HepG2 (cell line): Measurements from ENCODE around the gene TOR4A. TPM values are rescaled to one million over a fixed set of nuclear protein-coding genes. Genes with fewer than 3 reads are reported as not detected.

ENCODE experiments used
- ATAC-seq: fragments of 200-7000 bp; cut with Tn5 transposase; 3 replicates; pipeline ENCODE4 v1.9.1; 2020; ENCODE audit warnings: mild to moderate bottlenecking, moderate library complexity
- BruUV-seq: library from RNA; stranded (reverse); fragments of 400-500 nt; replicated peaks from 2 replicates; lab custom pipeline; 2021; lab: Mats Ljungman, UMichigan
- CTCF ChIA-PET: fragments of 300-600 bp; formaldehyde crosslinking; extraction: SDS; loops from one replicate; lab custom pipeline; 2021; ENCODE audit warnings: low total read pairs, inconsistent platforms, low intra/inter-chr PET ratio; lab: Yijun Ruan, JAX
- POLR2A ChIA-PET: fragments of 350-600 bp; sonication (Branson Sonifier 250); formaldehyde crosslinking; loops from one replicate; lab custom pipeline; 2020; ENCODE audit warnings: antibody characterized with exemption, inconsistent platforms; lab: Yijun Ruan, JAX
- DNase-seq: peaks from one replicate; pipeline ENCODE4 v3.0.0-alpha.2; 2015; ENCODE audit warnings: low spot score
- FAIRE-seq: peaks from 3 replicates; lab custom pipeline; 2011; peaks lifted over from hg19 to GRCh38; lab: Jason Lieb, UNC
- H2AFZ ChIP-seq: one replicate; pipeline ENCODE4 v1.6.1; 2011; ENCODE audit warnings: low read length, inconsistent platforms
- H3K27ac ChIP-seq: fragments of 300-600 bp; 3 replicates; pipeline ENCODE4 v1.8.0; 2011; ENCODE audit warnings: mixed run types, mild to moderate bottlenecking, mixed read lengths, low read length, inconsistent platforms; ENCODE audit not compliant: insufficient read depth; ENCODE audit errors: extremely low read length
- H3K27me3 ChIP-seq, 2 experiments: fragments of 200-600 bp in 1 of 2; 2 replicates in 1 of 2; 3 replicates in 1 of 2; pipeline versions ENCODE4 v1.6.0 to v1.8.0; 2011; ENCODE audit warnings: low read length in 2 of 2, mild to moderate bottlenecking in 2 of 2, moderate library complexity in 2 of 2, inconsistent platforms in 1 of 2; ENCODE audit not compliant: insufficient read depth in 2 of 2, control insufficient read depth in 1 of 2
- H3K36me3 ChIP-seq, 2 experiments: fragments of 200-600 bp in 1 of 2; replicated peaks in 1 of 2; 2 replicates in 1 of 2; 3 replicates in 1 of 2; pipeline versions ENCODE4 v1.5.1 to v1.8.0; 2011; ENCODE audit warnings: low read length in 2 of 2, inconsistent platforms in 1 of 2; ENCODE audit not compliant: insufficient read depth in 2 of 2, control insufficient read depth in 1 of 2
- H3K4me1 ChIP-seq: 2 replicates; pipeline ENCODE4 v1.5.1; 2012; ENCODE audit warnings: low read length, inconsistent platforms; ENCODE audit not compliant: insufficient read depth
- H3K4me2 ChIP-seq: 2 replicates; pipeline ENCODE4 v1.6.0; 2011; ENCODE audit warnings: low read depth, low read length, inconsistent platforms
- H3K4me3 ChIP-seq, 3 experiments: fragments of 200-600 bp in 1 of 3; sonication (generic), shearing (Covaris generic) in 1 of 3; replicated peaks in 1 of 3; 2 replicates each; pipeline ENCODE4 v1.5.1; 2011 to 2016; ENCODE audit warnings: low read length in 3 of 3, inconsistent platforms in 2 of 3, low read depth in 2 of 3, mild to moderate bottlenecking in 2 of 3, control low read depth in 1 of 3, mixed read lengths in 1 of 3; ENCODE audit not compliant: insufficient read depth in 1 of 3
- H3K79me2 ChIP-seq: one replicate; pipeline ENCODE4 v1.6.1; 2011; ENCODE audit warnings: low read length, inconsistent platforms; ENCODE audit not compliant: insufficient read depth
- H3K9ac ChIP-seq: 2 replicates; pipeline ENCODE4 v1.6.0; 2011; ENCODE audit warnings: mild to moderate bottlenecking, low read depth, low read length, inconsistent platforms; ENCODE audit not compliant: insufficient read depth
- H3K9me3 ChIP-seq: 2 replicates; pipeline ENCODE4 v1.5.1; 2012; ENCODE audit warnings: mild to moderate bottlenecking, low read length
- H4K20me1 ChIP-seq: 2 replicates; pipeline ENCODE4 v1.6.0; 2011; ENCODE audit warnings: inconsistent platforms, mild to moderate bottlenecking, low read length, moderate library complexity; ENCODE audit not compliant: insufficient read depth
- AGO2 ChIP-seq: fragments of 200-400 bp; formaldehyde crosslinking; optimal IDR thresholded peaks from 2 replicates; pipeline ENCODE3; 2017; ENCODE audit warnings: mild to moderate bottlenecking, low read depth, low read length, moderate library complexity
- MAX ChIP-seq: IDR thresholded peaks from 2 replicates; pipeline ENCODE4 v1.6.1; 2012; ENCODE audit warnings: inconsistent platforms
- MZF1 ChIP-seq: sonication (generic); formaldehyde crosslinking; IDR thresholded peaks from 2 replicates; pipeline ENCODE4 v1.8.1; 2023; ENCODE audit warnings: mild to moderate bottlenecking, missing genetic modification reagents, borderline replicate concordance
- NFYC ChIP-seq: IDR thresholded peaks from 2 replicates; pipeline ENCODE4 v1.6.1; 2016; ENCODE audit warnings: missing genetic modification reagents, missing compliant biosample characterization
- RBFOX2 ChIP-seq: fragments of 200-400 bp; formaldehyde crosslinking; IDR thresholded peaks from 2 replicates; pipeline ENCODE4 v1.6.1; 2017; ENCODE audit warnings: low read depth, mild to moderate bottlenecking, low read length
- TFAP4 ChIP-seq: sonication (generic); IDR thresholded peaks from 2 replicates; pipeline ENCODE4 v1.6.1; 2016; ENCODE audit warnings: low read depth, borderline replicate concordance
- ZBTB46 ChIP-seq: sonication (generic); formaldehyde crosslinking; IDR thresholded peaks from 2 replicates; pipeline ENCODE4 v1.4.0; 2020; ENCODE audit warnings: mild to moderate bottlenecking, missing genetic modification reagents, borderline replicate concordance
- ZNF232 ChIP-seq: sonication (generic); formaldehyde crosslinking; IDR thresholded peaks from 2 replicates; pipeline ENCODE4 v1.4.0; 2020; ENCODE audit warnings: missing genetic modification reagents, borderline replicate concordance
- ZNF44 ChIP-seq: sonication (generic); formaldehyde crosslinking; IDR thresholded peaks from 2 replicates; pipeline ENCODE4 v1.5.1; 2020; ENCODE audit warnings: mild to moderate bottlenecking, missing genetic modification reagents
- ZNF766 ChIP-seq: sonication (generic); formaldehyde crosslinking; IDR thresholded peaks from 2 replicates; pipeline ENCODE4 v1.5.0; 2020; ENCODE audit warnings: missing genetic modification reagents, borderline replicate concordance
- WGBS: methylation state at CpG from one replicate; pipeline ENCODE4 v1.1.6; 2017; ENCODE audit warnings: low lambda C conversion rate; 5-methylcytosine and 5-hydroxymethylcytosine counted together
- in situ Hi-C: cut with HindIII; loops from 2 replicates; pipeline ENCODE4 v1.10.0; 2017; ENCODE audit warnings: low pct_unique_long_range_greater_than_20kb; ENCODE audit not compliant: extremely low pct_ligation_motif_present
- intact Hi-C: fragments of 100-400 bp; cut with micrococcal nuclease; formaldehyde crosslinking; loops from one replicate; pipeline ENCODE4 v1.10.0; 2022; ENCODE audit not compliant: unreplicated experiment
- polyA plus RNA-seq, 8 experiments: library from polyadenylated mRNA; depleted of rRNA in 3 of 8; stranded (reverse) in 7 of 8; unstranded in 1 of 8; fragments of >200 nt; fragmentation: Illumina TruSeq in 4 of 8; extraction: Trizol in 4 of 8; gene quantifications; 2 replicates each; pipeline versions ENCODE4 v1.2.1 to v1.2.3, GENCODE V29; 2011 to 2016; ENCODE audit warnings: low read depth in 4 of 8, missing spikeins in 1 of 8, mixed read lengths in 1 of 8; ENCODE audit not compliant: insufficient read depth in 1 of 8
- total RNA-seq, 5 experiments: library from RNA; depleted of rRNA; stranded (reverse); fragments of >200 nt; fragmentation: Illumina TruSeq; extraction: Trizol; gene quantifications; 2 replicates each; pipeline ENCODE4 v1.2.3, GENCODE V29; 2016; ENCODE audit warnings: low read depth in 1 of 5

TOR4A gene
- total and polyA plus RNA-seq, 2 of the 13 experiments (the other 11 are each of a cell fraction or from before 2014, with no cell fraction given), result 11.1 to 14.2 TPM

DNA sequence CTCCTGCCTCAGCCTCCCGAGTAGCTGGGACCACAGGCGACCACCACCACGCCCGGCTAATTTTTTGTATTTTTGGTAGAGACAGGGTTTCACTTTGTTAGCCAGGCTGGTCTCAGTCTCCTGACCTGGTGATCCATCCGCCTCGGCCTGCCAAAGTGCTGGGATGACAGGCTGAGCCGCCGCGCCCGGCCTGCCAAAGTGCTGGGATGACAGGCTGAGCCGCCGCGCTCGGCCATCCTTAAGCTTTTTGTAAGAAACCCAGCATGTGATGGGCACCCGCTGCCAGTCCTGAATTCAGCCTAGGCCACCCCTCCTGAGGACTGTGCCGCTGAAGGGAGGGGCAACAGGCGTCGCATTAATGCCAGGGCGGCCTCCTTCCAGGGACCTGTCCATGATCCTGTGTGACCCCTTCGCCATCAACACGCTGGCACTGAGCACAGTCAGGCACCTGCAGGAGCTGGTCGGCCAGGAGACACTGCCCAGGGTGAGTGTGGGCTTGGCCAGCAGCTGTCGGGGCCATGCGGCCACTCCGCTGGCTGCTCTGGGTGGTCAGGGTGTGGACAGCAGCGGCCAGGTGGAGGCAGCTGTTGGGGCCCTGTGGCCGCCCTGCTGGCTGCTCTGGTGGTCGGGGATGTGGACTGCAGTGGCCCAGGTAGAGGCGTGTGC lies 11.9 kb upstream of the TOR4A start:
- H4K20me1 ChIP-seq, result no peaks in the 10 kb centered on the region; the same call in 1 of the 2 replicates
- no peak overlapping the region for H3K27ac ChIP-seq
- BruUV-seq, result no TSS peak
- ATAC-seq (no peak; the same call in 2 of the 3 replicates), FAIRE-seq (no peak), DNase-seq (no peak)
- 96% methylated on average over 17 of the region's 29 CpGs for WGBS
- H3K27me3 ChIP-seq, result no peaks in the 10 kb centered on the region
- no peak overlapping the region for H3K4me3 ChIP-seq
- peak; percentile 65 for TF ChIP-seq AGO2
- TF ChIP-seq RBFOX2, result peak; percentile 68
- no peak for TF ChIP-seq NFYC (CRISPR knock-in tag)
- TF ChIP-seq TFAP4, result no peak
- no peak for TF ChIP-seq ZNF44 (CRISPR knock-in tag)
- TF ChIP-seq MZF1 (CRISPR knock-in tag), result no peak
- no peak for TF ChIP-seq ZNF232
- H3K79me2 ChIP-seq, result no peaks in the 10 kb centered on the region
- H3K36me3 ChIP-seq, result peaks cover 13 to 23% of the 10 kb centered on the region in 2 experiments; a peak in 4 of 5 replicates
- intact Hi-C loops (no loop called here), in situ Hi-C loops (no loop called here)
- no peaks in the 10 kb centered on the region for H3K9me3 ChIP-seq
- no peak overlapping the region for H2AFZ ChIP-seq
- H3K9ac ChIP-seq, result no peak overlapping the region
- H3K4me2 ChIP-seq, result no peak overlapping the region
- POLR2A ChIA-PET, result no interaction called here
- peaks cover 19% of the 10 kb centered on the region for H3K4me1 ChIP-seq
- CTCF ChIA-PET, result no interaction called here

DNA sequence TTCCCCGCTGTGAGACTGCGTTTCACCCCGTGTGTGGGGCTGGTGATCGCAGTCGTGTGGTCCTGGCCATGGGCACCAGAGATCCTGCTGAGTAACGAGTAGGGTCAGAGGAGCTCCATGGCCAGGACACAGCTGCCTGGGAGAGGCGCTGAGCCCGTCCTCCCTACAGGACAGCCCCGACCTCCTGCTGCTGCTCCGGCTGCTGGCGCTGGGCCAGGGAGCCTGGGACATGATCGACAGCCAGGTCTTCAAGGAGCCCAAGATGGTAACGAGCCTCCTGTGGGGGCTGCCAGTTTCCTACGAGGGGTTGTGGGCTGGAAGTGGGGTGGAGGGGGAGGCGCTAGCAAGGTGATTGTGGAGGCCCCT lies 11.4 kb upstream of the TOR4A start:
- peaks cover 13 to 27% of the 10 kb centered on the region in 2 experiments; a peak in 4 of 5 replicates for H3K36me3 ChIP-seq
- no peaks in the 10 kb centered on the region for H3K27me3 ChIP-seq
- peaks cover 19% of the 10 kb centered on the region for H3K4me1 ChIP-seq
- no peak; the same call in 2 of the 3 replicates for ATAC-seq
- no peak overlapping the region for H3K4me2 ChIP-seq
- no peaks in the 10 kb centered on the region for H3K79me2 ChIP-seq
- no peaks in the 10 kb centered on the region for H3K9me3 ChIP-seq
- no peak for DNase-seq
- in situ Hi-C loops, result no loop called here
- FAIRE-seq, result no peak
- no peak overlapping the region for H2AFZ ChIP-seq
- H3K27ac ChIP-seq, result no peak overlapping the region
- 100% methylated on average over 6 of the region's 15 CpGs for WGBS
- BruUV-seq, result no TSS peak
- no peaks in the 10 kb centered on the region; the same call in 1 of the 2 replicates for H4K20me1 ChIP-seq
- ChIA-PET POLR2A (no interaction called here), CTCF (no interaction called here)
- H3K4me3 ChIP-seq, result no peak overlapping the region
- intact Hi-C loops, result no loop called here
- H3K9ac ChIP-seq, result no peak overlapping the region
- TF ChIP-seq ZBTB46 (CRISPR knock-in tag) (no peak), RBFOX2 (0 out of 2 replicates have a peak, but pooled peaks have one; percentile 27), MAX (no peak), ZNF766 (CRISPR knock-in tag) (no peak)
